ENCODE data around the gene ADGRF4. TPM values are rescaled to one million over a fixed set of nuclear protein-coding genes. Genes with fewer than 3 reads are reported as not detected.
"Not testable (repeated sequence)": the region's sequence is repeated elsewhere in the genome, so short reads cannot be mapped to it uniquely, and the experiment has no call there.

ADGRF4 gene
- total RNA-seq, 5 donors from 2014 or later (not counting 1 experiment from before 2014, with no cell fraction given) = not detected

DNA sequence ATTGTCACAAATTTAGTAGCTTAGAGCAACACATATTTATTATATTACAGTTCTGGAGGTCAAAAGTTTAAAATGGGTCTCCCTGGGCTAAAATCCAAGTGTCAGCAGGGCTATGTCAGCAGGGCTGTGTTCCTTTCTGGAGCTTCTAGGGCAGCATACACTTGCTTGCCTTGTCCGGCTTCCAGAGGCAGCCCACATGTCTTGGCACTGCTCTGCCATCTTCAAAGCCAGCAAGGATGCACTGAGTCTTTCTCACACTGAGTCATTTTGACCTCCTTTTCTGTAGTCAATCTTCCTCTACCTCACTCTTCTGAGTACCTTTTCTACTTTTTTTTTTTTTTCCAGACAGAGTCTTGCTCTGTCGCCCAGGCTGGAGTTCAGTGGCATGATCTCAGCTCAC lies 39.0 kb downstream of the ADGRF4 start:
- 92% methylated on average over 2 of the region's 2 CpGs for WGBS (ENCODE audit: insufficient coverage)
- CTCF ChIA-PET = no interaction called here
- peaks cover 0 to 2% of the 10 kb centered on the region in 2 donors for H3K27me3 Mint-ChIP-seq

GRCh38 chr6:47740714-47741113 lies 42.3 kb downstream of the ADGRF4 start:
- Mint-ChIP-seq H3K9me3 (no peaks in the 10 kb centered on the region), H3K4me1 (no peaks in the 10 kb centered on the region), H3K36me3 (no peaks in the 10 kb centered on the region), H3K27ac (no peak overlapping the region), H3K27me3 (no peaks in the 10 kb centered on the region), H3K4me3 (no peak overlapping the region)
- DNase-seq (no peak), ATAC-seq (replicated peaks in 1 of 4) (no peak)
- Histone ChIP-seq H3K4me1 (ENCODE audit: control insufficient read depth in 1 of 2, extremely low read depth in 1 of 2, insufficient read depth in 2 of 2, low read length in 2 of 2) (no peaks in the 10 kb centered on the region), H3K27ac (ENCODE audit: low read length) (no peak overlapping the region), H3K36me3 (ENCODE audit: control insufficient read depth in 2 of 2, extremely low read depth in 1 of 2, insufficient read depth in 1 of 2, low read length in 1 of 2) (no peaks in the 10 kb centered on the region), H3K9me3 (no peaks in the 10 kb centered on the region), H3K27me3 (replicated peaks in 1 of 2; ENCODE audit: control insufficient read depth in 2 of 2, extremely low read depth in 1 of 2, insufficient read depth in 2 of 2, low read length in 1 of 2) (peaks cover 0 to 2% of the 10 kb centered on the region in 2 experiments), H3K4me3 (ENCODE audit: control insufficient read depth in 1 of 2, extremely low read depth in 1 of 2, low read length in 1 of 2) (no peak overlapping the region)
- ChIA-PET POLR2A (no interaction called here), CTCF (no interaction called here)
- 60% methylated on average over 1 of the region's 1 CpG for WGBS (ENCODE audit: insufficient coverage)

More for the DNA sequence above, 39.0 kb downstream of the ADGRF4 start:
- no peaks in the 10 kb centered on the region for H3K9me3 ChIP-seq
- Mint-ChIP-seq H3K9me3 (no peaks in the 10 kb centered on the region), H3K4me1 (no peaks in the 10 kb centered on the region), H3K36me3 (no peaks in the 10 kb centered on the region), H3K4me3 (no peak overlapping the region), H3K27ac (no peak overlapping the region)
- DNase-seq = no peak
- no peaks in the 10 kb centered on the region for H3K36me3 ChIP-seq (ENCODE audit: control insufficient read depth in 2 of 2, extremely low read depth in 1 of 2, insufficient read depth in 1 of 2, low read length in 1 of 2)
- no peak for ATAC-seq (replicated peaks in 1 of 4)
- H3K27ac ChIP-seq (ENCODE audit: low read length) = no peak overlapping the region
- H3K4me3 ChIP-seq (ENCODE audit: control insufficient read depth in 1 of 2, extremely low read depth in 1 of 2, low read length in 1 of 2) = no peak overlapping the region
- H3K27me3 ChIP-seq (replicated peaks in 1 of 2; ENCODE audit: control insufficient read depth in 2 of 2, extremely low read depth in 1 of 2, insufficient read depth in 2 of 2, low read length in 1 of 2) = peaks cover 0 to 2% of the 10 kb centered on the region in 2 experiments
- H3K4me1 ChIP-seq (ENCODE audit: control insufficient read depth in 1 of 2, extremely low read depth in 1 of 2, insufficient read depth in 2 of 2, low read length in 2 of 2) = no peaks in the 10 kb centered on the region
- POLR2A ChIA-PET = no interaction called here

DNA sequence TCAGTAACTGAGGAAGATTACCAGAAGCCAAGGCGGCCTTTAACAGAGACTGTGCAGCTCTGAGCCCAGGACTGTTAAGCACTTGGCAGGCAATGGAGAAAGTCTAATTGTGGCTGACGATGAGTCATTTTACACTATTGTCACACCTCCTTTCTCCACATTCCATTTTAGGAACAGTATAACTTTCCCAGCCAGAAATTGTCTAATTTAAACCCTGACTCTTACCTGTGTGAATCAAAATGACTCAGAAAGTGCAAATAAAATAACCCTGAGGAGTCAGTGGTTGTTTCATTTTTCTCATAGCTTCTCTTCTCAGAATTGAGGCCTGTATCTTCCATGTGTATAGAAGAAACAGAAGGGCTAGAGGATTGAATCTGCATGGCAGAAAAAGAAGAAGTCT lies 43.4 kb downstream of the ADGRF4 start:
- peaks cover 0 to 2% of the 10 kb centered on the region in 2 experiments for H3K27me3 ChIP-seq (replicated peaks in 1 of 2; ENCODE audit: control insufficient read depth in 2 of 2, extremely low read depth in 1 of 2, insufficient read depth in 2 of 2, low read length in 1 of 2)
- Mint-ChIP-seq H3K9me3 (no peaks in the 10 kb centered on the region), H3K36me3 (no peaks in the 10 kb centered on the region), H3K27me3 (no peaks in the 10 kb centered on the region), H3K4me3 (no peak overlapping the region), H3K4me1 (no peaks in the 10 kb centered on the region), H3K27ac (no peak overlapping the region)
- ChIA-PET POLR2A (no interaction called here), CTCF (no interaction called here)
- no peak for DNase-seq
- no peaks in the 10 kb centered on the region for H3K36me3 ChIP-seq (ENCODE audit: control insufficient read depth in 2 of 2, extremely low read depth in 1 of 2, insufficient read depth in 1 of 2, low read length in 1 of 2)
- no peaks in the 10 kb centered on the region for H3K9me3 ChIP-seq
- no peak overlapping the region for H3K4me3 ChIP-seq (ENCODE audit: control insufficient read depth in 1 of 2, extremely low read depth in 1 of 2, low read length in 1 of 2)
- ATAC-seq (replicated peaks in 1 of 4) = no peak
- H3K27ac ChIP-seq (ENCODE audit: low read length) = no peak overlapping the region
- WGBS (ENCODE audit: insufficient coverage) = no CpG with 5 or more reads among the region's 2 CpGs
- no peaks in the 10 kb centered on the region for H3K4me1 ChIP-seq (ENCODE audit: control insufficient read depth in 1 of 2, extremely low read depth in 1 of 2, insufficient read depth in 2 of 2, low read length in 2 of 2)

DNA sequence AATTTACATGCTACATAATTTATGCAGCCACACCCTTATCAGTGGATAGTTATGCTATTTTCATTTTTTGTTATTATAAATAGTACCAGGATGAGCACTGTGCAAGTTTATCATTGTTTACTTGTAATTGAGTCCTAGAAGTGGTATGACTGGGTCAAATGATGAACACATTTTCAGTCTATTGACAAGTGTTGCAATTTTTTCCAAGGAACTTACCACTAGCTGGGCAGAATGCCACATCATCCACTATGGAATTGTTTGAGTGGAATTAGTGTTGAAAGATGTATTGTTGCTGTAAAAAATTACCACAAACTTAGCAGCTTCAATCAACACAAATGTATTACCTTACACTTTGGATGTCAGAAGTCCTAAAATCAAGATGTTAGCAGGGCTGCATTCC lies 45.4 kb downstream of the ADGRF4 start:
- no peak overlapping the region for H3K27ac Mint-ChIP-seq
- no peaks in the 10 kb centered on the region for H3K9me3 Mint-ChIP-seq
- Histone ChIP-seq H3K27ac (ENCODE audit: low read length) (no peak overlapping the region), H3K36me3 (ENCODE audit: control insufficient read depth in 2 of 2, extremely low read depth in 1 of 2, insufficient read depth in 1 of 2, low read length in 1 of 2) (no peaks in the 10 kb centered on the region), H3K9me3 (no peaks in the 10 kb centered on the region), H3K4me3 (ENCODE audit: control insufficient read depth in 1 of 2, extremely low read depth in 1 of 2, low read length in 1 of 2) (no peak overlapping the region), H3K27me3 (replicated peaks in 1 of 2; ENCODE audit: control insufficient read depth in 2 of 2, extremely low read depth in 1 of 2, insufficient read depth in 2 of 2, low read length in 1 of 2) (no peaks in the 10 kb centered on the region), H3K4me1 (ENCODE audit: control insufficient read depth in 1 of 2, extremely low read depth in 1 of 2, insufficient read depth in 2 of 2, low read length in 2 of 2) (no peaks in the 10 kb centered on the region)
- no peaks in the 10 kb centered on the region for H3K4me1 Mint-ChIP-seq
- no peak overlapping the region for H3K4me3 Mint-ChIP-seq
- ChIA-PET POLR2A (no interaction called here), CTCF (no interaction called here)
- no peaks in the 10 kb centered on the region for H3K36me3 Mint-ChIP-seq
- no peaks in the 10 kb centered on the region for H3K27me3 Mint-ChIP-seq
- DNase-seq (no peak), ATAC-seq (replicated peaks in 1 of 4) (no peak)

GRCh38 chr6:47745269-47745668 lies 46.9 kb downstream of the ADGRF4 start:
- POLR2A ChIA-PET; H3K36me3 Mint-ChIP-seq; H3K4me1 Mint-ChIP-seq; H3K27ac ChIP-seq (ENCODE audit: low read length); H3K27me3 ChIP-seq (replicated peaks in 1 of 2; ENCODE audit: control insufficient read depth in 2 of 2, extremely low read depth in 1 of 2, insufficient read depth in 2 of 2, low read length in 1 of 2); H3K9me3 ChIP-seq; H3K4me3 Mint-ChIP-seq; DNase-seq; H3K4me1 ChIP-seq (ENCODE audit: control insufficient read depth in 1 of 2, extremely low read depth in 1 of 2, insufficient read depth in 2 of 2, low read length in 2 of 2); ATAC-seq (replicated peaks in 1 of 4); H3K27me3 Mint-ChIP-seq; H3K27ac Mint-ChIP-seq; H3K4me3 ChIP-seq (ENCODE audit: control insufficient read depth in 1 of 2, extremely low read depth in 1 of 2, low read length in 1 of 2); H3K36me3 ChIP-seq (ENCODE audit: control insufficient read depth in 2 of 2, extremely low read depth in 1 of 2, insufficient read depth in 1 of 2, low read length in 1 of 2); H3K9me3 Mint-ChIP-seq: not testable (repeated sequence)
- CTCF ChIA-PET = interaction anchor here in 1 of 2 donors (0.6 kb wide), 1 partner anchor 334 kb away, joined by 3 read pairs; no protein-coding TSS in a partner anchor
- WGBS (ENCODE audit: insufficient coverage) = no CpG with 5 or more reads among the region's 3 CpGs

- Mint-ChIP-seq H3K9me3 (no peaks in the 10 kb centered on the region), H3K27ac (no peak overlapping the region), H3K36me3 (no peaks in the 10 kb centered on the region), H3K27me3 (peaks cover 6 to 9% of the 10 kb centered on the region in 2 donors), H3K4me3 (no peak overlapping the region), H3K4me1 (no peaks in the 10 kb centered on the region)
- H3K27me3 ChIP-seq (replicated peaks in 1 of 2; ENCODE audit: control insufficient read depth in 2 of 2, extremely low read depth in 1 of 2, insufficient read depth in 2 of 2, low read length in 1 of 2) = peaks cover 0 to 4% of the 10 kb centered on the region in 2 experiments
- H3K4me1 ChIP-seq (ENCODE audit: control insufficient read depth in 1 of 2, extremely low read depth in 1 of 2, insufficient read depth in 2 of 2, low read length in 2 of 2) = peaks cover 0 to 3% of the 10 kb centered on the region in 2 experiments
- WGBS (ENCODE audit: insufficient coverage) = no CpG with 5 or more reads among the region's 1 CpG
- ChIA-PET CTCF (interaction anchor here in 1 of 2 donors (2.1 kb wide), 1 partner anchor 31 kb away, joined by 6 read pairs; no protein-coding TSS in a partner anchor), POLR2A (no interaction called here)
- no peak overlapping the region for H3K27ac ChIP-seq (ENCODE audit: low read length)
- ATAC-seq (replicated peaks in 1 of 4) (no peak), DNase-seq (no peak)
- H3K36me3 ChIP-seq (ENCODE audit: control insufficient read depth in 2 of 2, extremely low read depth in 1 of 2, insufficient read depth in 1 of 2, low read length in 1 of 2) = no peaks in the 10 kb centered on the region
- no peaks in the 10 kb centered on the region for H3K9me3 ChIP-seq
- no peak overlapping the region for H3K4me3 ChIP-seq (ENCODE audit: control insufficient read depth in 1 of 2, extremely low read depth in 1 of 2, low read length in 1 of 2)
These were observed 51.4 kb downstream of the ADGRF4 start for GRCh38 chr6:47749757-47750156.

GRCh38 chr6:47752801-47753200 lies 54.4 kb downstream of the ADGRF4 start:
- H3K27ac ChIP-seq (ENCODE audit: low read length) = no peak overlapping the region
- Mint-ChIP-seq H3K9me3 (no peaks in the 10 kb centered on the region), H3K27ac (no peak overlapping the region), H3K4me3 (no peak overlapping the region), H3K27me3 (peaks cover 12% of the 10 kb centered on the region in 2 donors), H3K36me3 (no peaks in the 10 kb centered on the region), H3K4me1 (no peaks in the 10 kb centered on the region)
- H3K4me1 ChIP-seq (ENCODE audit: control insufficient read depth in 1 of 2, extremely low read depth in 1 of 2, insufficient read depth in 2 of 2, low read length in 2 of 2) = peaks cover 0 to 3% of the 10 kb centered on the region in 2 experiments
- DNase-seq = no peak
- no peak for ATAC-seq (replicated peaks in 1 of 4)
- ChIA-PET POLR2A (no interaction called here), CTCF (no interaction called here)
- no peaks in the 10 kb centered on the region for H3K9me3 ChIP-seq
- WGBS (ENCODE audit: insufficient coverage) = 60% methylated on average over 1 of the region's 1 CpG
- no peak overlapping the region for H3K4me3 ChIP-seq (ENCODE audit: control insufficient read depth in 1 of 2, extremely low read depth in 1 of 2, low read length in 1 of 2)
- H3K27me3 ChIP-seq (replicated peaks in 1 of 2; ENCODE audit: control insufficient read depth in 2 of 2, extremely low read depth in 1 of 2, insufficient read depth in 2 of 2, low read length in 1 of 2) = peaks cover 0 to 4% of the 10 kb centered on the region in 2 experiments
- H3K36me3 ChIP-seq (ENCODE audit: control insufficient read depth in 2 of 2, extremely low read depth in 1 of 2, insufficient read depth in 1 of 2, low read length in 1 of 2) = no peaks in the 10 kb centered on the region
